SKM-1 (cell line): ENCODE results near the gene OR13G1.
"Not testable (repeated sequence)": the region's sequence is repeated elsewhere in the genome, so short reads cannot be mapped to it uniquely, and the experiment has no call there.

Source experiments
- DNase-seq: peaks from one replicate; lab custom pipeline; 2025; ENCODE audit not compliant: unreplicated experiment; lab: John Stamatoyannopoulos, UW

Gene OR13G1, protein sequence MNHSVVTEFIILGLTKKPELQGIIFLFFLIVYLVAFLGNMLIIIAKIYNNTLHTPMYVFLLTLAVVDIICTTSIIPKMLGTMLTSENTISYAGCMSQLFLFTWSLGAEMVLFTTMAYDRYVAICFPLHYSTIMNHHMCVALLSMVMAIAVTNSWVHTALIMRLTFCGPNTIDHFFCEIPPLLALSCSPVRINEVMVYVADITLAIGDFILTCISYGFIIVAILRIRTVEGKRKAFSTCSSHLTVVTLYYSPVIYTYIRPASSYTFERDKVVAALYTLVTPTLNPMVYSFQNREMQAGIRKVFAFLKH

GRCh38 chr1:247679639-247680038, at the start of gene OR13G1:
Gene OR13G1, minus strand, starts transcription at chr1:247679739. Its CDS starts 6,698 bp downstream, at chr1:247673041.
- DNase-seq: no peak

DNA sequence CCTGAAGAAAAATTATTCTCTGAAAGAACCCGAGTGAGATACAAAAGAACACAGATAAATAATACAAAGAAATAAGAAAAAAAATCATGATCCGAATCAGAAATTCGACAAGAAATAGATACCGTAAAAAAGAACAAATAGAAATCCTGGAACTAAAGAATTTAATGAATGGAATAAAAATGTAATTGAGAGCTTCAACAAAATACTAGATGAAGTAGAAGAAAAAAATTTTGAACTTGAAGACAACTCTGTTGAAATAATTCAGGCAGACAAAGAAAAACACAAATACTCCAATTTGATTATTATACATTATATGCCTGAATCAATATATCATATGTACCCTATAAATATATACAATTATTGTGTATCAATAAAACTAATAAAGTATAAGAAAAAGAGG, 41.7 kb upstream of the OR13G1 start:
- no peak for DNase-seq

GRCh38 chr1:247716546-247716945, 37.0 kb upstream of the OR13G1 start, which contains the start of gene OR6F1:
Gene OR6F1, minus strand, starts transcription at chr1:247716646. Its CDS starts 3,891 bp downstream, at chr1:247712755.
- no peak for DNase-seq

DNA sequence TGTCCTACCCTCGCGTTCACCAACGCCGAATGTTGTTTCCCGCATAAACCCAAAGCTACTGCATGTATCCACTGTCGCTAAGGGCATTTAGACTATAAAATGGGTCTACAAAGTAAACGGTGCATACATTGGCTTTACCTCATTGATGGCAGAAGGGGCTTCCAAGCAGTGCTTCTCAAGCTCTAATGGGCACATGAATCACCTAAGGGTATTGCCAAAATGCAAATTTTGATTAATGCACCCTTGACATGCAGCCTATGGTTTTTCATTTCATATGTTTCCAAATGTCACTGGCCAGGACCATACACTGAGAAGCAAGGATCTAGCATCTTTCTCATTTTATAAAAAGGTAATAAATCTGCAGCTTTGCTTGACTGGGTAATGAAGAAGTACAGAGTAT, 34.2 kb upstream of the OR13G1 start:
- no peak for DNase-seq

DNA sequence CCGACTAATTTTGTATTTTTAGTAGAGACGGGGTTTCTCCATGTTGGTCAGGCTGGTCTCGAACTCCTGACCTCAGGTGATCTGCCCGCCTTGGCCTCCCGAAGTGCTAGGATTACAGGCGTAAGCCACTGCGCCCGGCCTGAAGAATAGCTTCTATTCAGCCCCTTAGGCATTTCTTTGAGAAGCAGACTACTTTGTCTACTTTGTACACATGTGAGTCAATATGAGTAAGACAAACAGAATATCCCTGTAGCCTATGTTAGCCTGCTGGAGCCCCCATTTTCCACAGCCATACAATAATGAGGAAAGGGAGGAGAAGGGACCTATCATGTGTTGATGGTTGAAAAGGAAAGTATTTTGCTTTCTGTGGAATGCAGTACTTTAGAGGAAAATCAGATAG, 31.1 kb upstream of the OR13G1 start:
- not testable (repeated sequence) for DNase-seq

DNA sequence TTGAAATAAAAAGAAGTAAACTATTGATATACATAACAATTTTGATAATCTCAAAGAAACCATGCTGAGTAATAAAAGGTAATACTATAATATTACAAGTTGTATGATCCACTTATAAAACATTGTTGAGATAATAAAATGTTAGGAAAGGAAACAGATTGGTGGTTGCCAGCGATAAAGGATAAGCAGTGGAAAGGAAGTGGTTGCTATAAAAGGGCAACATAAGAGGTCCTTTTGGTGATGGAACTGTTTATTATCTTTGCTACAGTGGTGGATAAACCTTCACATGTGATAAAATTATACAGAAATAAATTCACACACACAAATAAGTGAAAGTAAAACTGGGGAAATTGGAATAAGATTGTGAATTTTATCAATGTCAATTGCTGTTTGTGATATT, 21.8 kb upstream of the OR13G1 start:
- no peak for DNase-seq

DNA sequence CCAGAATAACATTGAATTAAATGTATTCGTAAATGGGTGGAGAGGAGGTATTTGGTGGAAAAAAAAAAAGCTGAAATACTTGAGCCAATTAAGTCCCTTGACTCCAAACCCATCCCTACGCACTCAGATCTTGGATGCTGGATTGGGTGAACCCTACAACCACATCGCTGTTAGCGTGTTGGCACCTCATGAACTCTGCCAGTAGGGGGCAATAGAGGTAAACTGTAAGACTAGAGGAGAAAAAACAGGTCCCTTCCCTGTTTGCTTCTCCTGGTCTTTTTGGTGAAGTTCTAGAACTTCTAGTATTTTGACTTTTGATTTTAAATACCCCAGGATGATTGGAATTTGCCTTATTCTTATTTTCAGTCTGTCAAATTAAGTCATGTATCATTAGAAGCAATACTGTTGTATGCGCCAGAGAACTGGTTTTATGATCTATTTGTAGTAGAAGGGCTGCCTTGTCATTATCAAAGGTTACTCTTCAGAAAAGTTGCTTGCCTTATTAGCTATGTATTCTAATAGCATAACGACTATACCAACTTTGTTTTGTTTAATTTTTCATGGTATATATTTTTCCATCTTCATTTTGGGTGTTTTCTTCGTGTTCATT, 1.9 kb upstream of the OR13G1 start:
- peak; percentile 89 for DNase-seq

GRCh38 chr1:247680171-247680570, 632 bp upstream of the OR13G1 start:
- DNase-seq: no peak

GRCh38 chr1:247669225-247669624, 10.3 kb downstream of the OR13G1 start:
- no peak for DNase-seq

GRCh38 chr1:247656221-247656875, 23.2 kb downstream of the OR13G1 start:
- DNase-seq: no peak

DNA sequence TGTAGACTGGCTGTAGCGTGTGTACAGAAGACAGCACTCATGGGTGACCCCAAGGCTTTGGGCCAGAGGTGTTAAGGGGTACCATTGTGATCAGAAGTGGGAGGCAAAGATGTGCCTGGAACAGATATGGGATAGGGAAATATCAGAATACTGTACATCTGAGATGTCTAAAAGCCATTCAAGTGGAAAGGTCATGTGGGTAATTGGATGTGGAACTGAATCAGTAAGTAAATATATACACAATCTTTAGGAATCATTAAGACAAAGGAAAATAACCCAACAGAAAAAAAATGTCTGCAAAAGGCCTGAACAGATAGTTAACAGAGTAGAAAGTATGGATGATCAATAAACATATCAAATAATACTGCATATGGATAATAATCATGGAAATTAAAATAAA, 26.5 kb downstream of the OR13G1 start:
- DNase-seq: no peak

- DNase-seq: no peak
These were observed 31.7 kb downstream of the OR13G1 start for GRCh38 chr1:247647864-247648263.

DNA sequence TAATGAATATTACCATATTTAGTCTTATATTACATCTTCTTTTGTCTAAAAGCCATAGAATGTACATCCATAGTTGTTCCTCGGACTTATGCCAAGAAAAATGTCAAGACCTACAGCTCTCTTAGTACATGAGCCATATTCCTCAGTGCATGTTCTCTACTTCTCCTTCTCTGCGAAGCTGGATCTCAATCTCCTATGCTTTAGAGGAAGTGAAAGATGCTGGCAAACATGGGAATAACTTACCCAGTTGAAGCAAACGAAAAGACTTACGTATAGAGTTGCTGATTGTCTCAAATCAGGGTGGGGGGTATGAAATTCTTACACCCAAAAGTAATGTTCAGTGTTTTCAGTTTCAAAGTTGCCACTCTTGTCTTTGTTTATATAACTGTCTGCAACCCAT, 32.7 kb downstream of the OR13G1 start:
- no peak for DNase-seq

DNA sequence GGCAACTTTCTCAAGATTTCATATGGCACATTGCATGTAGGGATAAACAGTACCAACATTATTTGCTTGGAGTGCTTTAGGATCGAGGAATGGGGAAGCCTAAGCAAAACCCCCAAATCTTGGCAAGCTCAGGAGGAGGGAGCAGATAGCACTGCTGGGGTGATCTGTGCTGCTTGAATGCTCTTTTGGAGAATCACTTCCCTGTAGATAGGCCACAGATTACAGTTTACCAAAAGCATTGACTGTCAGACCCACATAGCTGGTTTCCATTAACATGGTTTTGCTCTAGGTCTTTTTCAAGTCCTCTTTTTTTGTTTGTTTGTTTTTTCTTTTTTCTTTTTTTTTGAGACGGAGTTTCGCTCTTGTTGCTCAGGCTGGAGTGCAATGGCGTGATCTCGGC, 36.8 kb downstream of the OR13G1 start:
- DNase-seq: no peak

GRCh38 chr1:247639381-247639981, 40.1 kb downstream of the OR13G1 start:
- no peak for DNase-seq

GRCh38 chr1:247638781-247639180, 40.8 kb downstream of the OR13G1 start:
- DNase-seq: no peak

DNA sequence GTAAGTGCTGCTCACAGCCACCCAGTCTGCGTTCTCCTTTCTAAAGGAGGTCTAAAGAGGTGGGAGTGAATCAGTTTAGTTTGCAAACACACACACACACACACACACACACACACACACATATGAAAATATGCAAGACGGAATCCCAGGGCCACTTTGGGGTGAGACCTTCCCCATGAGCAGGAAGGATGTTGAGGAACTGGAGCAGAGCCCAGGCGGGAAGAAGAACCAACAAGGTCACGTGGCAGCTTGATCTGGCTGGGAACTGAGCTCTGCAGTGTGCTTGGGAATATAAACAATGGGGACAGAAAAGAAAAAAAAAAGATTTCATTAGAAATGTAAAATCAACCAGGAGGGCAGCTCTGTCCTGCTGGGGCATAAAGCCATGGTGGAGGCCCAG, 41.5 kb downstream of the OR13G1 start:
- DNase-seq: no peak

DNA sequence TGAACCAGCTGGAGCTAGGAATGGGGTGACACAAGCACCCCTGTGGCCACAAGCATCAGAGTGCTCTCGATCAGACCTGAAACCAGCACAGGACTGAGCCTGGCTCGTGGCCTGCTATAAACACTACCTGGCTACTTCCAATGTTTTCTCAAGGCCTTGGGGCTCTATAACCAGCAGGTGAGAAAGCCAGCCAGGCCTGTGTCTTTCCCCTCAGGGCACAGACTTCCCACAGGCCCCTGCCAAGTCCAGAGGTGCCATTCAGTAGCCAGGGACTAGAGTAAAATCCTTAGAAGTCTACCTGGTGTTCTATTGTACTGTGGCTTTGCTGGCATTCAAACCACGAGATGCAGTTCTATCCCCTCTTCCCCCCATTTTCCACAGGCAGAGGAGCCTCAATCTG, 51.6 kb downstream of the OR13G1 start:
- no peak for DNase-seq
